GM21390 (cell line): Measurements from ENCODE around the gene TREH.

Experiments used
- ATAC-seq: cut with Tn5 transposase; IDR thresholded peaks from one replicate; pipeline ENCODE4 v1.9.1; 2021; ENCODE audit not compliant: unreplicated experiment

Gene TREH

GRCh38 chr11:118651820-118652219, 27.6 kb downstream of the TREH start:
- no peak for ATAC-seq

- ATAC-seq = no peak
These were observed 29.1 kb downstream of the TREH start for GRCh38 chr11:118650366-118650765.

- ATAC-seq = no peak
These were observed 29.5 kb downstream of the TREH start for GRCh38 chr11:118649941-118650340.

GRCh38 chr11:118648291-118648690, 31.2 kb downstream of the TREH start:
- no peak for ATAC-seq

- no peak for ATAC-seq
These were observed 33.1 kb downstream of the TREH start for GRCh38 chr11:118646393-118646792.

- no peak for ATAC-seq
These were observed 34.3 kb downstream of the TREH start for GRCh38 chr11:118645066-118645715.

- no peak for ATAC-seq
These were observed 35.0 kb downstream of the TREH start for GRCh38 chr11:118644496-118644895.

- no peak for ATAC-seq
These were observed 35.5 kb downstream of the TREH start for GRCh38 chr11:118643995-118644345.

- ATAC-seq = no peak
These were observed 36.1 kb downstream of the TREH start for GRCh38 chr11:118643142-118643994.

GRCh38 chr11:118641397-118642019, 37.9 kb downstream of the TREH start:
- no peak for ATAC-seq

- ATAC-seq = no peak
These were observed 38.9 kb downstream of the TREH start for GRCh38 chr11:118640332-118641154.

GRCh38 chr11:118639899-118640298, 39.6 kb downstream of the TREH start:
- no peak for ATAC-seq

GRCh38 chr11:118638726-118639125, 40.7 kb downstream of the TREH start:
- no peak for ATAC-seq

GRCh38 chr11:118636569-118637290, 42.7 kb downstream of the TREH start:
- no peak for ATAC-seq

- ATAC-seq = no peak
These were observed 43.8 kb downstream of the TREH start for GRCh38 chr11:118635642-118636041.

- ATAC-seq = no peak
These were observed 44.2 kb downstream of the TREH start for GRCh38 chr11:118635237-118635591.

- no peak for ATAC-seq
These were observed 44.8 kb downstream of the TREH start for GRCh38 chr11:118634431-118635236.

GRCh38 chr11:118633979-118634378, 45.5 kb downstream of the TREH start:
- no peak for ATAC-seq

- ATAC-seq = no peak
These were observed 46.1 kb downstream of the TREH start for GRCh38 chr11:118633319-118633690.
